Measurements from ENCODE around the gene NEMP1. TPM values are rescaled to one million over a fixed set of nuclear protein-coding genes. Genes with fewer than 3 reads are reported as not detected.

Gene NEMP1
- total and polyA plus RNA-seq, 10 of the 15 experiments (the other 5 are each of a cell fraction or from before 2014, with no cell fraction given): 4.0 to 45.9 (median 19.8) TPM

GRCh38 chr12:57031138-57031725, 47.4 kb downstream of the NEMP1 start:
- H3K9me3 ChIP-seq (replicated peaks; ENCODE audit: control insufficient read depth, insufficient read depth, low read length): no peaks in the 10 kb centered on the region
- H2AFZ ChIP-seq (ENCODE audit: control insufficient read depth, low read depth, low read length): peak overlapping the region; percentile 93
- in situ Hi-C loops (cut with MboI) (no loop called here), intact Hi-C loops (cut with micrococcal nuclease; ENCODE audit: unreplicated experiment) (no loop called here)
- 0% methylated on average over 2 of the region's 2 CpGs for WGBS (ENCODE audit: insufficient coverage, insufficient replicate concordance, low lambda C conversion rate, missing lambda C conversion rate)
- DNase-seq (ENCODE audit: low read depth, low spot score) (no peak), FAIRE-seq (peak; percentile 81), ATAC-seq (peak; percentile 81)
- ChIA-PET RAD21 (ENCODE audit: unreplicated experiment) (interaction anchor here (0.8 to 5.9 kb wide), 12 partner anchors 9 to 80 kb away, joined by 3 to 30 read pairs (median 5); partner anchors contain the start of gene STAT6), SMC1A (ENCODE audit: uncharacterized antibody, unreplicated experiment) (interaction anchor here (0.9 to 4.1 kb wide), 13 partner anchors 10 to 196 kb away, joined by 3 to 27 read pairs (median 3); partner anchors contain the start of genes STAT6 and TAC3), POLR2A (interaction anchor here (0.5 to 1.3 kb wide), 5 partner anchors 10 to 342 kb away, joined by 3 to 5 read pairs (median 3); no protein-coding TSS in a partner anchor), CTCF (interaction anchor here (0.6 to 5.5 kb wide), 26 partner anchors 9 to 311 kb away, joined by 3 to 64 read pairs (median 4); partner anchors contain the start of genes STAT6 and ZBTB39)
- BruUV-seq (replicated peaks): no TSS peak
- no peaks in the 10 kb centered on the region for H3K36me3 ChIP-seq (ENCODE audit: control insufficient read depth in 2 of 2, insufficient read depth in 2 of 2, low read length in 1 of 2)
- peaks cover 11% of the 10 kb centered on the region for H3K4me1 ChIP-seq (ENCODE audit: control insufficient read depth, insufficient read depth, low read length)
- peak overlapping the region; percentile 12; the same call in 1 of the 2 replicates for H3K9ac ChIP-seq (ENCODE audit: control insufficient read depth, insufficient read depth, low read length)
- H3K4me3 ChIP-seq: no peak overlapping the region
- H3K79me2 ChIP-seq (ENCODE audit: control insufficient read depth, insufficient read depth, low read length): no peaks in the 10 kb centered on the region
- no peaks in the 10 kb centered on the region; a peak in 1 of 4 replicates for H3K27me3 ChIP-seq (replicated peaks in 1 of 2; ENCODE audit: control insufficient read depth in 2 of 2, insufficient read depth in 2 of 2, low read length in 1 of 2)
- H3K27ac ChIP-seq (ENCODE audit: control insufficient read depth, insufficient read depth): peak overlapping the region; percentile 25; the same call in 1 of the 2 replicates
- TF ChIP-seq SP1 (IDR thresholded peaks at IDR 0.05; ENCODE audit: low read depth, low read length) (peak; percentile 7), SKIL (IDR thresholded peaks at IDR 0.05; ENCODE audit: low read depth, poor library complexity, severe bottlenecking) (no peak), PML (IDR thresholded peaks at IDR 0.05; ENCODE audit: low read length) (no peak), BRCA1 (IDR thresholded peaks at IDR 0.05; ENCODE audit: low read depth, low read length) (no peak), CTCF (IDR thresholded peaks at IDR 0.05 in 2 of 3, conservative IDR thresholded peaks at IDR 0.05 in 1 of 3; ENCODE audit: control insufficient read depth in 2 of 3, extremely low read depth in 1 of 3, insufficient read depth in 1 of 3, low read depth in 3 of 3, low read length in 3 of 3) (peak; percentile 3 to 35 (median 26); a peak in 3 of 6 replicates), SMC3 (IDR thresholded peaks at IDR 0.05; ENCODE audit: borderline replicate concordance, low read length) (peak; percentile 30; the same call in 1 of the 2 replicates), SREBF2 (IDR thresholded peaks at IDR 0.05; ENCODE audit: low read length) (no peak), YY1 (IDR thresholded peaks at IDR 0.05; ENCODE audit: low read depth, low read length) (0 out of 2 replicates have a peak, but pooled peaks have one; percentile 16), TCF12 (IDR thresholded peaks at IDR 0.05; ENCODE audit: low read depth, low read length) (0 out of 2 replicates have a peak, but pooled peaks have one; percentile 27), RAD21 (IDR thresholded peaks at IDR 0.05; ENCODE audit: insufficient read depth, low read depth, low read length) (peak; percentile 50), IKZF1 (conservative IDR thresholded peaks at IDR 0.05) (peak; percentile 21; the same call in 1 of the 2 replicates)
- no peaks in the 10 kb centered on the region for H4K20me1 ChIP-seq (ENCODE audit: control insufficient read depth, insufficient read depth)
- peak overlapping the region; percentile 87 for H3K4me2 ChIP-seq (ENCODE audit: control insufficient read depth, insufficient read depth)
